HG02884 (cell line): ENCODE results near the gene MCC.
A peak's percentile ranks its signal among the peaks of the same experiment; 100 is the strongest.

Experiments used
- ATAC-seq: cut with Tn5 transposase; IDR thresholded peaks from one replicate; pipeline ENCODE4 v1.9.1; 2021; ENCODE audit warnings: mild to moderate bottlenecking, moderate library complexity; ENCODE audit not compliant: unreplicated experiment

The MCC gene

DNA sequence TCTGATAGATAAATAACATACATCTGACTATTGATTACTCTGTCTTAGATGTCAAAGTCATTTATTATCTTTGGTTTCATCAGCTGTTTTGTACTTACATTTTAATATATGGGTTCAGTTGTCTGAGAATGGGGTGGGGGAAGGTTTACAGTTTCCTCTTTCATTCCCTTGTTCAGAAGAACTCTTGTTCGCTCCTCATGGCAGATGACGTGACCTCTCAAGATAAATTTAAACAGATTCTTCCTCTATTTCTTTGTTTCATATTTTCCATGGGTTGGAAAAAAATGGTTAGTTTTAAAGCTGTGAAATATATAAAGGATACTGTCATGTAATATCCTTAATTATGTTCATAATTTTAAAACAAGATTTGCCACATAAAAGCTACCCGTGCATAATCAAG lies 114.8 kb downstream of the MCC start:
- ATAC-seq = no peak

DNA sequence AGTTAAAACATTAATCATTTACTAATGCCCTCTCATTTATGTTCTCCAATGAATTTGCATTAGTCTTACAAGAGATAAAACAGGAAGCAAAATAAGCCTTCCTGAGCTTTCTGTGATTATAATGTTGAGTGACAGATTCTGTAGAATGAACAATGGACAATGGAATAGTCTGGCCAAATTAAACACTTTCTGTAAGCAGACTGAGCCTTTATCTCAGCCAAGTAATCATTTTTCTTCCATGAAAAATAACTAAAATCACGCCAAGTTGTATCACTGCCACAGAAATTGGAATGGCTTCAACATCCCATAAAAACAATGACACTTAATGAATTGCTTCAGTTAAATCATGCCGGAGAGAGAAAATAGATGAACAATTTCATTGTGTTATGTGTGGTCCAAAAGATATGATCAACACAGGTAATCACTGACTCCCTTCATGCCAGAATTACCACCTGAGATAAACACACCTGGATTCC lies 116.5 kb downstream of the MCC start:
- ATAC-seq = no peak

DNA sequence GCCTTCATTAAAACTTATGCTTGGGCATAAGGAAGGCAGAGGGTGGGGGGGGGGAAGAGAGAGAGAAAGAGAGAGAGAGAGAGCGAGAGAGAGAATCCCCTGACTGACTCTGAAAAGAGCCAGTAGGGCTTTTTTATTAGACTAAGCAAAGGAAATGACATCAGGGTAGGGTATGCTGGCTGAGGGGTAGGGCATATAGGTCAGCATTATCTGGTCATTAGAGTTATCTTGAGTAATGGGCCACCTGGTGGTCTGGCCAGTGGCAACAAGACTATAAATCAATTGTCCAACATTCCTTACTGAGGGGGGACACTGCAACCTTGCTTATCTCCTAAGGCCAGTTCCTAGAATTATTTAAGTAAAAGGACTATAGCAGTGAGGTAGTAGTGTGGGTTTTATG lies 120.7 kb downstream of the MCC start:
- no peak for ATAC-seq

DNA sequence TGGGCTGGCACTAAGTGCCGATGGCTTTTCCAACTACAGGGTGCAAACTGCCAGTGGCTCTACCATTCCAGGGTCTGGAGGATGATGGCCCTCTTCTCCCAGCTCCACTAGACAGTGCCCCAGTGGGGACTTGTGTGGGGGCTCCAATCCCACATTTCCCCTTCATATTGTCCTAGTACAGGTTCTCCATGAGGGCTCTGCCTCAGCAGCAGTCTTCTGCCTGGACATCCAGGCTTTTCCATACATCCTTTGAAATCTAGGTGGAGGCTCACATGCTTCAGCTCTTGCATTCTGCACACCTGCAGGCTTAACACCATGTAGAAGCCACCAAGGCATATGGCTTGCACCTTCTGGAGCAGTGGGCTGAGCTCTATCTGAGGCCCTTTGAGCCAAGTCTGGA lies 123.8 kb downstream of the MCC start:
- ATAC-seq = no peak

DNA sequence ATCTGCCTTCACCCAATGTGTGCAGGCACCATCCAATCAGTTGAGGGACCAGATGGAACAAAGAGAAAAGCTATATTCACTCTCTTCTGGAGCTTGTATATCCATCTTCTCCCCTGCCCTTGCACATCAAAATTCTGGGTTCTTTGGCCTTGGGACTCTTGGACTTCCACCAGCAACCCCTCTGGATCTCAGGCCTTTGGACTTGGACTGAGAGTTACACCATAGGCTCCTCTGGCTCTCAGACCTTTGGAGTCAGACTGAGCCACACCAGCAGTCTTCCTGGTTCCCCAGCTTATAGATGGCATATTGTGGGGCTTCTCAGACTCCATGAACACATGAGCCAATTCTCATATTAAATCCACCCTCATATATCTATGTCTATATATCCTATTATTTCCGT lies 126.6 kb downstream of the MCC start:
- ATAC-seq = no peak

DNA sequence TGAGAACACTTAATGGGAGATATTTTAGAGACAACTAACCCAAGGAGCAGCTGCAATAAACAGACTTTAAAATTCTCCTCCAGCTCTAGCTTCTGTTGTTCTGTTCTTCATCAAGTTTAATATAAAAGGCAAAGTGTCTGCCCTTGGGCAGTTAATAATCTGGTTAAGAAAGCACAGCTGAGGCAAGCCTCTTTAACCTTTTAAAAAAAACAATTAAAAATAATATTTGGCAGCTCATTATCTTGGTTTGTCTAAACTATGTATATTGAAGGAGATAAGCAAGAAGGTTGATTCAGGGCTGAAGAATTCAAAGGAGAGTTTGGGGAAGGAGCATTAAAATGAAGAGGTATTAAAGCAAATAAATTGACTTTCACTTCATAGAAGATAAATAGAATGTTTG lies 128.8 kb downstream of the MCC start:
- ATAC-seq = no peak

DNA sequence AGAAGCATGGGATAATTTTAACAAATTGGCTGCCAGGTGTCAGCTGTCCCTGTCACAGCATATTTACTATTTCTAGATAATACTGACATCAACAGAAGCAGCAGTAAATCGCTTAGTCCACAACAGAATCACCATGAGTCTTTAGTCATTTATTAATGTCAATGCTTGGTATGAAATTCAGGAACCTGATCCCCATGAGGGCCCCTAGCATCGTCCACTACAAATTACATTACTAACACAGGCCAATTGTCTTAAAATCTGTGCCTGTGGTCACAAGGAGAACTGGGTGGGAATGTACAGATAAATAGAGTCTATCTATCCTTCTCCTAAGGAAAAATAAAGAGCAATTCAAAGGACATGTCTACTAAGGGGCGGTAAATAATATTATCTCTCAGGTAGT lies 129.6 kb downstream of the MCC start:
- ATAC-seq = no peak

DNA sequence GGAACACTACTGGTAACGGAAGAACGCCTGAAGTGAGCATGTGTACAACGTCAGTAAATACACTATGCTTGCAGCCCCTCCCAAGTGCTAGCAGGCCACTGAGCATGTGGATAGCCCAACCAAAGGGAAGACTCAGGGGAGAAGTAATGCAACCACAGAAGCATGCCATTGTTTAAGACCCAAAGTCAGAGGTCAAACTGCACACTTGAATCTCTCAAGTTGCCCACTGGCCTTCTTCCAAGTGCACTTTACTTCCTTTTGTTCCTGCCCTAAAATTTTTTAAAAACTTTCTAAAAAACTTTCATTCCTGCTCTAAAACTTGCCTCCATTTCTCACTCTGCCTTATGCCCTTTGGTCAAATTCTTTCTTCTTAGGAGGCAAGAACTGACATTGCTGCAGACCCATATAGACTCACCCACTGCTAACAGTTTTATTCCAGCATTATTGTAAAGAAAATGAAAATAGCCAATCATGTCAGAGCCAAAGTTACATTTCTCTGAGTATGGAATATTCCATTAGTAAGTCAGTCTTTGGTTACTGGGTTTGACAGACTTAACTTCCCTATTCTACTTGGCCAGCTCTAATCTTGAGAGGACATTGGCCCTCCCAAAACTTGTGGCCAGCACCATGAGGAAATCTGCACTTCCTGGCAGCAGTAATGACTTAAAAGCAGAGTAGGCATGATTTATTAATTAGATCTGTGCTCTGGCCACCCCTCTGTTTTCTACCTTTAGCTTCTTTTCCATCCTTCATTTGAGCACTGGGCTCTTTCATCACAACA lies 130.4 kb downstream of the MCC start:
- ATAC-seq = no peak

DNA sequence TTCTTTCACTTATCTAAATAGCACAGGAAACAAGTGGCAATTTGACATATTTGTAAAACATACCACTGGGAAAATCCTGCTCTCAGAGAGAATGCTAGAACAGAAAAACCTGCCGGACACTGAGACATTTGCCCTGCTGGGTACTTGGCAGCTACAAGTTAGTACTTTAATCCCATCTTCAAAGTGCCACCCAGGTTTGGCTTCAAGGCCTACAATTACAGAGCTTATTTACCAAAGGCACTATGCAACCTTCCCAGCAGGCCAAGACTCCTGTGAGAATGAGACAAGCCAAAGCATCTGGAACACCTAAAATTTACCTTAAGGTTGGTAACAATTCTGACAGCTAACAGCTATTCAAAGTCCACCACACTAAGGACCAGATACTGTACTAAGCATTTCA lies 131.8 kb downstream of the MCC start:
- no peak for ATAC-seq

DNA sequence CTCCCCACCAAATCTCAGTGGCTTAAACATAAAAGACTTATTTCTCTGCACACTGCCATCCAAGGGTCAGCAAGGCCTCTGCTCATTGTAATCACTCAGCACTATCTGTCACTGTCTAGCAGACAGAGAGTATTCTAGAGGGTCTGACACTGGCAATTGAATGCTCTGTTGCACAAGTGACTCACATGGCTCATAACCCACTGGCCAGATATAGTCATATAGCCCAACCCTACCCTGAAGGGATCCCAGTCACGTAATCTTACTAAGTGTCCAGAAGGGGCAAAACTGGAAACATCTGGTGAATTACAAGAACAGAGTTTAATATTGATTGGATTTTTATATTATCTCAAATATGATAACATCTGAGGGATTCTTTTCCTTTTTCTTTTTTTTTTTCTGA lies 134.2 kb downstream of the MCC start:
- ATAC-seq = no peak

DNA sequence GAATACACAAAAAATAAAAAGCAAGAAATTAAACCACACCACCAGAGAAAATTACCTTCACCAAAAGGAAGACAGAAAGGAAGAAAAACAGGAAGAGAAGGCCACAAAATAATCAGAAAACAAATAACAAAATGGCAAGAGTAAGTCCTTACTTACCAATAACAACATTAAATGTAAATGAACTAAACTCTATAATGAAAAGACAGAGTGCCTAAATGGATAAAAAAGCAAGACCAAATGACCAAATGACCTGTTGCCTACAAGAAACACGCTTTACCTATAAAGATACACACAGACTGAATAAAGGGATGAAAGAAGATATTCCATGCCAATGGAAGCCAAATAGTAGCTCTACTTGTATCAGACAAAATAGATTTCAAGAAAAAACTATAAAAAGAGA lies 140.7 kb downstream of the MCC start:
- ATAC-seq = no peak

DNA sequence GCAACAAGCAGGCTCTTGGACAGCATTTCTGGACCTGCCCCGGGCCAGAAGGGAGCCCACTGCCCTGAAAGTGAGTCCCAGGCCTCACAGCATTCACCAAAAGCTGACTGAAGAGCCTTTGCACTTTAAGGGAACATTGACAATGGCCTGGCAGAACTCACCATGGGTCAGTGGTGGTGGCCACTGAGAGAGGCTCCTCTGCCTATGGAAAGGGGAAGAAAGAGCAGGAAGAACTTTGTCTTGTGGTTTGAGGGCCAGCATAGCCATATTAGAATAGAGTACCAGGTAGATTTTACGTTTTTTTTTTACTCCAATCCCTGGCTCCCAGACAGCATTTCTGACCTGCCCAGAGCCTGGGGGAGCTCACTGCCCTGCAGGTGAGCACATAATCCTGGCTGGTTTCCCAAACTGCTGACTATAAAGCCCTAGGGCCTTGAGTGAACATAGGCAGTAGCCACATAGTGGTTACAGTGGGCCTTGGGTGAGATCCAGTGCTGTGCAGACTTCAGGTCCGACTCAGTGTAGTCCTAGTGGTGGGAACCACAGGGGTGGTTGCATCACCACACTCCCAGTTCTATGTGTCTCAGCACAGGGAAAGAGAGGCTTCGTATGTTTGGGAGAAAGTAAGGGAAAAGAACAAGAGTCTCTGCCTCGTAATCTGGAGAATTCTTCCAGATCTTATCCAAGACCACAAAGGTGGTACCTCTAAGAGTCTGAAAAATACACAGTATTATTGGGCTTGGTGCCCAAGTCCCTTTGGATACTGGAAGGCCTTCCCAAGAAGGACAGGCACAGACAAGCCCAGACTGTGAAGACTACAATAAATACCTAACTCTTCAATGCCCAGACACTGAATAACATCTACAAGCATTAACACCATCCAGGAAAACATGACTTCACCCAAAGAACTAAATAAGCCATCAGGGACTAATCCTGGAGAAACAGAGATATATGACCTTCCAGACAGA lies 143.0 kb downstream of the MCC start:
- no peak for ATAC-seq

DNA sequence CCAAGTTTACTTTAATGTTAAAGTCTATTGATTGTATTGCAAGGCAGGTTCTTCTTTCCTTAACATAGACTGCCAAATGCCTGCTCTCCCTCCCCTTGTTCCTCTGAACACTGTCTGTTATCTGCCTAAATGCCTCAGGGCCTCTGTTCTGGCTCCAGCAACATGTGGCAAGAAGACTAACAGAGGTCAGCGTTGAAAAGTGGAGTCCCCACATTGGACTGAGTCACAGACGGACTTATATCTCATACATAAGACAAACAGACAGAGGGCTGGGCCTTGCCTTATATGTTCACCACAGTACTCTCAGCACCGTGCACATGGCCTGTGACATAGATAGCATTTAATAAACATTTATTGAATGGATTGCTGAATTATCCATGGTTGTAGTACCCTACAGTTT lies 144.9 kb downstream of the MCC start:
- no peak for ATAC-seq

DNA sequence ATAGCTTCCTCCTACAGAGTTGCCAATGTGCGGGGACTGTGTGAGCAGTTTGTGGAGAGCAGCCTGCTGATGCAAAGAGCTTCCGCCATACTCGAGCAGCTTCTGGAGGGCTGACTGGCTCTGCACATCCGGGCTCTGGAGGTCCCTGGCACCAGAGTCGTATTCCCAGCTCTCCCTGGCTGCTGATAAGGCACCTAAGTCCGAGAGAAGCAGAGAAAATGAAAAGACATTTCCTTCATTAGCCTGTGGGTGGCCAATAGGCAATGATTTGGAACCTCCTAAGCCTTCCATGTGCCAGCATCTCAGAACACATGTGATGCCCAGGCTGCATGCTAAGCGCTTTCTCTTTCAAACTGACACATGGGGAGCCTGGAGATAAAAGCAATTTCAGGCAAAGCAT lies 147.7 kb downstream of the MCC start:
- ATAC-seq = no peak

DNA sequence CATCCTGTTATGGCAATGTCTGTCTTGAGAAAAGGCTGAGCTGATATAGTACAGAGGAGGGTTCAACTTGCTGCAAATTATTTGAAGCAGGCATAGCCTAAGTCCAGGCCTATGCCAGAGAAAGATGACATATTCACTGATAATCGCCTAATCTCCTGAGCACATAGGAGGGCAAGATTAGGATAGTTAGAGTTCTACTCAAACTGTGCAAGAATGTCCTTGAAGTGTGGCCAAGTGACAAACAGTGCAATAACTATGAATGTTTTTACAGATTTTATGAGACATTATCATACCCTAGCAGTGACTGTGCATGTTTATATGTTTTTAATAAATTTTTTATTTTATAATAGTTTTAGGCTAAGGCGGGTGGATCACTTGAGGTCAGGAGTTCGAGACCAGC lies 149.6 kb downstream of the MCC start:
- ATAC-seq = no peak

DNA sequence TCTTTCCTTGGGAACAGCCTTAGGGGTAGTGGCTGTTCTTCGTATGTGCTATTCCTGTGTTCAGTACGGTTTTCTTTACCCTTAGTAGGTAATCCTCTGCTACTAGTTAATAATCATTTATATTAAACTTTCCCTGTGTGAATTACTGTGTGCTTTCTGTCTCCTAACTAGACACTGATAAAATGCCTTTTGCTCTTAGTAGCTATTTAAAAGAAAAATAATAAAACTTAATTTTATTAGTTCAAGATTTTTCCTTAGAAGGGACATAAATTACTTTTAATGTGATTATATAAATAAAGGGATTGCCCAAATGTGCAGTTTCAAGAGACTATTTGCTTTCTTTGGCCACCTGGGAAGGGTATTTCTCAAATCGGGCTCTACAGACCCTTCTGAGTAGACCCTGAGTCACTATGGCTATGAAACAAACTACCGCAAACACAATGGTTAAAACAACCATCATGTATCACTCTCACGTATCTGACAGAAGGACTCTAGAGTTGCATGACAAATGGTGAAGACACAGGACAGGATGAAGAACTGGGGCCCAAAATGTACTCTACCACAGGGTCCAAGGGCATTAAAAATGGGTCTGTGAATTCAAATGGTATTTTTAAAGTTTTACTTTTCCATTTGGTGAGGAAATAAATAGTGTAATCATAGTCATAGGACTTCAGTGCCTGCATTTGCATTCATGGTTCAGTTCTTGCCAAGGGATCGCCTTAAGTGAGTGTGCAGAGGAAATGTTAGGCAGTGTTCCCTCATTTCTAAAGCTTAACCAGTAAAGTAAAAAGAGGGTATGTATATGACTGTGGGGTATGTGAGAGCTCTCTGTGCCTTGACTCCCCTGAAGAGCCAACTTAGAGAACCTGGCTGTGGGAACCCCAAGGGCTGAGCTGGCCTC lies 150.5 kb downstream of the MCC start:
- no peak for ATAC-seq

DNA sequence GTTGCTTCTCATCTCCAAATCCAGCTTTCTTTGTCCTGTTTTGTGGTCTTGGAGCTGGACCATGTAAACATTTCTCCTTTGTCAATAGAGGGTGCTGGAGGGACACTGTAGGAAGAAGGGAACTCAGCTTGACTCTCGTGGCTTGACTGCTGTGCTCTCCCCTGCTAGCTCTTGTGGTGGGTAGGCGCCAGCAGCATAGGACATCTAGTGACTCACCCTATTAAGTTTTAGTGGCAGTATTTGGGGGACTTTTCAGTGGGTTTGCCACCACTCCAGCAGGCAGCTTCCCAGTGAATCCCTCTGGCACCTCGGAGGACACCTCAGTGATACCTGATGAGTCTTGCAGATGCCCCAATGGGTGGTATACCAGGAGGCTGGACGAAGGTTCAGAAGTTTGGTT lies 151.3 kb downstream of the MCC start:
- ATAC-seq = no peak

DNA sequence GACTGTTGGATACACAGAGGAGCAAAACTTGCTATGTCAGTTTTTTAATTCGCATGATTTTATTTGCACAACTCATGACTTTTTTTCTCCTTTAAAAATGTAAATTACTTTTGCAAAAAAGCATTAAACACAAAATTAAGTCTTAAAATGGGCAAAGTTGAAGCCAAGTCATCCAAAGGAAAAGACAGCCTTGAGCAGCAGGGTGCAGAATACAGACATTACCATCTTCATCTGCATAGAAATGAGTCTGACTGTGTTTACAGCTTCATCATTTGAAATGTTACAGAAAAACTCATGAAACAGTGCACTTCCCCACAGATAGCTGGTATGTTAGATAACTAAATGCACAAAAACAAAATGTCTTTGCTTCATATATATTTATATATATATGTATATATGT lies 154.8 kb downstream of the MCC start:
- no peak for ATAC-seq

DNA sequence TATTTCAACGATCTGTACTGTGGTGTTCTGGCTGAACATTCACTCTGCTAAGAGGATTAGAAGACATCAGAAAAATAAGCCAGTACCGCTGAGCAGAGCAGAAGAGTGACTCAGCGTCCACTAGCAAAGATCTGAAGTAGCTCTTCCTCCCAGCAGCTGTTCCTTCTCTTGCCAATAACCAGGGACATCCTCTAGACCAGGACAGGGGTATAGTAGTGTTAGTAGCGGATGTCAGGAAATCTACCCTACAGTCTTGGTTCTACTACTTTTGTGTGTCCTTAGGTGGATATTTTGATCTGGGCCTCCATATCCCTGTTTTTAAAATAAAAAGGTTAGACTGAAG lies 157.1 kb downstream of the MCC start:
- ATAC-seq = no peak

DNA sequence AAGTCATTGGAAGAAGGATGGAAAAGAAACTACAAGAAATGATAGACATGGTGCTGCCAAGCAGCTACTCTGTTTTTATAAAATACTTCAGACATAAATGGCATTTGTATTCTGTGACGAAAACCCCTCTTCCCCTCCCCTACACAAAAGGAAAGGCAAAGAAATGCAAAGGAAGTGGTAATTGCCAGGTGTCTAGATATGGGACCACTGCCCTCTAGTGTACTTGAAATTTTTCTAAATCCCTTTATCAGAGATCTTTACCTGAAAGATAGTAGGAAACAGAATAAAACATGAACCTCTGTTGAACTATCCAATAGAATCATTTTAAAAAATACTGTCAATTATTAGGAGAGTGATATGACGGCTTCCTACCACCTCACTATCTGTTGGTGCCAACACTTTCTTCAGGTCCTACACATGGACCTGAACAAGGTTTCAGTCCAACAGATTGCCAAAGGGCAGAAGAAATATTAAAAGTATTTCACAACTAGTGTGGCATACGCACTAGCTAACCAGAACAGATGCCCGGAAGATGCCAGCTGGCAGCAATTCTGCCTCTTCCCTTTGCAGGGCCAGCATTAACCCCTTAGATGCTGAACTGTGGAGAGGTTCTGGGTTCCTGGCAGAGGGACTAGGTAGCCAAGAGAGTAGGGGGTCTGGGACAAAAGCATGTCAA lies 157.6 kb downstream of the MCC start:
- ATAC-seq = peak; percentile 66

DNA sequence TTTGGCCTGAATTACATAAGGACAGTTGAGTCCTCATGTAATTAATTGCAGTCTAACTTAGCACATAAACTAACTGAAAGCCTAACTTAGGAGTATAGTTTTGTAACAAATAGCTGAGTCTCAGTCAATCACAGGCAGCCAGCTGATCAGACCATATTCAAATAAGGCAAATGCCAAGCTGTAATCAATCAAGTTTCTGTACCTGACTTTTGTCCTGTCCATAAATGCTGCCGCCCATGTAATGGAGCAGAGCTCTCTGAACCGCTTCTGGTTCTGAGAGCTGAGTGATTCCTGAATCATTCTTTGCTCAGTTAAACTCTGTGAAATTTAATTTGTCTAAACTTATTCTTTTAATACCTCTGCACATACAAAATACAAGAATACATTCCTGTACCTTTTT lies 158.3 kb downstream of the MCC start:
- ATAC-seq = no peak
